Measurements from ENCODE around the gene PTH1R.

The PTH1R gene

GRCh38 chr3:46849686-46850467, 27.6 kb upstream of the PTH1R start:
- DNase-seq (ENCODE audit: low read depth), result no peak

- DNase-seq (ENCODE audit: low read depth), result no peak
Measured at GRCh38 chr3:46850468-46850779, 27.1 kb upstream of the PTH1R start.

- no peak for DNase-seq (ENCODE audit: low read depth)
Measured at GRCh38 chr3:46851364-46852333, 25.9 kb upstream of the PTH1R start.

- DNase-seq (ENCODE audit: low read depth), result no peak
Measured at GRCh38 chr3:46852334-46852720, 25.2 kb upstream of the PTH1R start.

GRCh38 chr3:46852839-46853355, 24.6 kb upstream of the PTH1R start:
- no peak for DNase-seq (ENCODE audit: low read depth)

- no peak for DNase-seq (ENCODE audit: low read depth)
Measured at GRCh38 chr3:46853441-46854415, 23.8 kb upstream of the PTH1R start.

GRCh38 chr3:46854555-46854991, 22.9 kb upstream of the PTH1R start:
- DNase-seq (ENCODE audit: low read depth), result no peak

- DNase-seq (ENCODE audit: low read depth), result no peak
Measured at GRCh38 chr3:46856576-46857471, 20.7 kb upstream of the PTH1R start.

- no peak for DNase-seq (ENCODE audit: low read depth)
Measured at GRCh38 chr3:46857485-46858341, 19.8 kb upstream of the PTH1R start.

- no peak for DNase-seq (ENCODE audit: low read depth)
Measured at GRCh38 chr3:46858456-46858855, 19.1 kb upstream of the PTH1R start.

GRCh38 chr3:46859001-46859710, 18.4 kb upstream of the PTH1R start:
- no peak for DNase-seq (ENCODE audit: low read depth)

- DNase-seq (ENCODE audit: low read depth), result no peak
Measured at GRCh38 chr3:46860017-46860809, 17.3 kb upstream of the PTH1R start.

GRCh38 chr3:46860810-46861604, 16.5 kb upstream of the PTH1R start:
- no peak for DNase-seq (ENCODE audit: low read depth)

- DNase-seq (ENCODE audit: low read depth), result no peak
Measured at GRCh38 chr3:46861605-46862368, 15.7 kb upstream of the PTH1R start.

- no peak for DNase-seq (ENCODE audit: low read depth)
Measured at GRCh38 chr3:46862369-46863025, 15.0 kb upstream of the PTH1R start.

- DNase-seq (ENCODE audit: low read depth), result no peak
Measured at GRCh38 chr3:46863261-46863782, 14.2 kb upstream of the PTH1R start, which contains the start of gene MYL3. MYL3 (minus strand) TSS chr3:46863444; CDS start chr3:46863390, 54 bp downstream.
